Sigmoid colon (tissue), 7 donors: ENCODE data around the gene WDFY4. TPM values are rescaled to one million over a fixed set of nuclear protein-coding genes. Genes with fewer than 3 reads are reported as not detected.

Experiments
- DNase-seq: peaks from one replicate; pipeline ENCODE4 v3.0.0-alpha.2; 2019
- H3K27ac ChIP-seq, 4 donors: fragments of 200-600 bp; sonication (generic); one replicate each; pipeline ENCODE4 v1.5.1; 2016 to 2019; ENCODE audit warnings: mild to moderate bottlenecking in 1 of 4
- H3K27me3 ChIP-seq, 3 donors: fragments of 200-600 bp; sonication (generic); one replicate each; pipeline ENCODE4 v1.5.1; 2019; ENCODE audit warnings: mild to moderate bottlenecking in 1 of 3
- H3K36me3 ChIP-seq, 4 donors: fragments of 200-600 bp; sonication (generic); one replicate each; pipeline ENCODE4 v1.5.1; 2016 to 2019
- H3K4me1 ChIP-seq, 4 donors: fragments of 200-600 bp; sonication (generic); one replicate each; pipeline ENCODE4 v1.5.1; 2017 to 2019
- H3K4me3 ChIP-seq, 4 donors: fragments of 200-600 bp; sonication (generic); one replicate each; pipeline ENCODE4 v1.5.1; 2017 to 2019; ENCODE audit warnings: mild to moderate bottlenecking in 2 of 4, moderate library complexity in 1 of 4
- H3K9me3 ChIP-seq, 4 donors: fragments of 200-600 bp in 3 of 4; sonication (generic) in 3 of 4; one replicate each; pipeline versions ENCODE4 v1.5.1 to v1.6.1; 2013 to 2019
- CTCF ChIP-seq, 4 experiments: fragments of 450-650 bp in 3 of 4; fragments of 200-600 bp in 1 of 4; IDR thresholded peaks; one replicate each; pipeline ENCODE4 v1.5.1; 2016 to 2019; ENCODE audit warnings: antibody characterized with exemption in 4 of 4, mild to moderate bottlenecking in 3 of 4, moderate library complexity in 2 of 4
- EP300 ChIP-seq, 4 donors: sonication (generic); formaldehyde crosslinking; IDR thresholded peaks; one replicate each; pipeline ENCODE4 v1.6.1; 2017; ENCODE audit warnings: antibody characterized with exemption in 4 of 4
- POLR2A ChIP-seq, 2 donors: fragments of 450-650 bp; IDR thresholded peaks; one replicate each; pipeline ENCODE4 v1.6.1; 2016; ENCODE audit warnings: antibody characterized with exemption in 2 of 2, mild to moderate bottlenecking in 2 of 2, moderate library complexity in 2 of 2
- POLR2AphosphoS5 ChIP-seq, 4 donors: sonication (generic); formaldehyde crosslinking; IDR thresholded peaks; one replicate each; pipeline ENCODE4 v1.6.1; 2017; ENCODE audit warnings: antibody characterized with exemption in 4 of 4
- WGBS, 2 donors: extraction: QIAGEN DNeasy Blood & Tissue Kit; methylation state at CpG; one replicate each; pipeline ENCODE4 v1.1.7; 2013; 5-methylcytosine and 5-hydroxymethylcytosine counted together
- intact Hi-C: fragments of 100-400 bp; cut with DNase I; formaldehyde crosslinking; loops from one replicate; pipeline ENCODE4 v1.15.1; 2023
- polyA plus RNA-seq, 3 donors: library from polyadenylated mRNA; stranded (reverse); fragments of 200-250 nt; gene quantifications; one replicate each; pipeline ENCODE4 v1.2.3, GENCODE V29; 2013
- total RNA-seq, 4 donors: library from RNA; depleted of rRNA; stranded (reverse); fragments of >200 nt; gene quantifications; one replicate each; pipeline ENCODE4 v1.1.0, GENCODE V29; 2016
- donor health status: healthy with polysubstance abuse.
- donor health status: Bipolar disorder and iron deficiency.
- donor health status: healthy.

WDFY4 gene
- total and polyA plus RNA-seq, 7 donors = 0.60 to 18.6 (median 2.5) TPM

GRCh38 chr10:48804740-48805182, 120.1 kb downstream of the WDFY4 start:
- TF ChIP-seq POLR2A (IDR thresholded peaks at IDR 0.05) = no peak
- no peak for TF ChIP-seq EP300 (IDR thresholded peaks at IDR 0.05)
- TF ChIP-seq POLR2AphosphoS5 (IDR thresholded peaks at IDR 0.05) = no peak
- TF ChIP-seq CTCF (IDR thresholded peaks at IDR 0.05) = no peak
- no peak for DNase-seq
- no peaks in the 10 kb centered on the region for H3K9me3 ChIP-seq
- no peak overlapping the region for H3K27ac ChIP-seq
- WGBS, 2 donors = 22 to 30% methylated on average over 7 of the region's 7 CpGs
- intact Hi-C loops = no loop called here
- H3K4me1 ChIP-seq = no peaks in the 10 kb centered on the region
- H3K36me3 ChIP-seq = no peaks in the 10 kb centered on the region
- no peak overlapping the region for H3K4me3 ChIP-seq
- no peaks in the 10 kb centered on the region for H3K27me3 ChIP-seq

- Histone ChIP-seq H3K4me3 (no peak overlapping the region), H3K9me3 (no peaks in the 10 kb centered on the region), H3K27ac (no peak overlapping the region), H3K36me3 (no peaks in the 10 kb centered on the region), H3K4me1 (no peaks in the 10 kb centered on the region), H3K27me3 (no peaks in the 10 kb centered on the region)
- intact Hi-C loops = no loop called here
- TF ChIP-seq POLR2A (IDR thresholded peaks at IDR 0.05) (no peak), CTCF (IDR thresholded peaks at IDR 0.05) (no peak), EP300 (IDR thresholded peaks at IDR 0.05) (no peak), POLR2AphosphoS5 (IDR thresholded peaks at IDR 0.05) (no peak)
- WGBS, 2 donors = 82 to 86% methylated on average over 1 of the region's 1 CpG
- DNase-seq = no peak
Measured at GRCh38 chr10:48805411-48805810, 120.7 kb downstream of the WDFY4 start.

- no peak for DNase-seq
- Histone ChIP-seq H3K4me3 (no peak overlapping the region), H3K27me3 (no peaks in the 10 kb centered on the region), H3K4me1 (no peaks in the 10 kb centered on the region), H3K9me3 (no peaks in the 10 kb centered on the region), H3K36me3 (no peaks in the 10 kb centered on the region), H3K27ac (no peak overlapping the region)
- intact Hi-C loops = no loop called here
- TF ChIP-seq POLR2AphosphoS5 (IDR thresholded peaks at IDR 0.05) = no peak
- no peak for TF ChIP-seq EP300 (IDR thresholded peaks at IDR 0.05)
- no peak for TF ChIP-seq POLR2A (IDR thresholded peaks at IDR 0.05)
- TF ChIP-seq CTCF (IDR thresholded peaks at IDR 0.05) = no peak
- WGBS, 2 donors = 60 to 61% methylated on average over 12 of the region's 12 CpGs
Measured at GRCh38 chr10:48805848-48806247, 121.2 kb downstream of the WDFY4 start.

GRCh38 chr10:48806342-48806741, 121.7 kb downstream of the WDFY4 start:
- 63 to 67% methylated on average over 4 of the region's 4 CpGs for WGBS, 2 donors
- no peaks in the 10 kb centered on the region for H3K4me1 ChIP-seq
- no peak overlapping the region for H3K27ac ChIP-seq
- no peak for DNase-seq
- TF ChIP-seq EP300 (IDR thresholded peaks at IDR 0.05) (no peak), POLR2A (IDR thresholded peaks at IDR 0.05) (no peak), POLR2AphosphoS5 (IDR thresholded peaks at IDR 0.05) (no peak), CTCF (IDR thresholded peaks at IDR 0.05) (no peak)
- no peaks in the 10 kb centered on the region for H3K36me3 ChIP-seq
- H3K9me3 ChIP-seq = no peaks in the 10 kb centered on the region
- intact Hi-C loops = no loop called here
- H3K4me3 ChIP-seq = no peak overlapping the region
- no peaks in the 10 kb centered on the region for H3K27me3 ChIP-seq

GRCh38 chr10:48807791-48808470, 123.3 kb downstream of the WDFY4 start:
- Histone ChIP-seq H3K27me3 (no peaks in the 10 kb centered on the region), H3K27ac (no peak overlapping the region), H3K36me3 (no peaks in the 10 kb centered on the region), H3K4me3 (no peak overlapping the region), H3K4me1 (no peaks in the 10 kb centered on the region), H3K9me3 (no peaks in the 10 kb centered on the region)
- intact Hi-C loops = no loop called here
- TF ChIP-seq POLR2A (IDR thresholded peaks at IDR 0.05) = no peak
- TF ChIP-seq EP300 (IDR thresholded peaks at IDR 0.05) = no peak
- TF ChIP-seq POLR2AphosphoS5 (IDR thresholded peaks at IDR 0.05) = no peak
- no peak for TF ChIP-seq CTCF (IDR thresholded peaks at IDR 0.05)
- WGBS, 2 donors = 58 to 76% methylated on average over 2 of the region's 2 CpGs
- no peak for DNase-seq
